K562 (cell line): ENCODE data around the gene ODC1. TPM values are rescaled to one million over a fixed set of nuclear protein-coding genes. Genes with fewer than 3 reads are reported as not detected.

ENCODE experiments used
- ATAC-seq: fragments of 200-7000 bp; cut with Tn5 transposase; 3 replicates; pipeline ENCODE4 v1.9.1; 2020; ENCODE audit warnings: moderate library complexity
- BruUV-seq: library from RNA; stranded (reverse); fragments of 400-500 nt; replicated peaks from 2 replicates; lab custom pipeline; 2021; lab: Mats Ljungman, UMichigan
- CTCF ChIA-PET: fragments of 300-600 bp; formaldehyde crosslinking; extraction: SDS; loops from one replicate; lab custom pipeline; 2021; ENCODE audit warnings: low intra/inter-chr PET ratio; lab: Yijun Ruan, JAX
- POLR2A ChIA-PET: fragments of 300-600, 350-650 bp; sonication (Branson Sonifier 250); formaldehyde crosslinking; extraction: SDS; loops from one replicate; lab custom pipeline; 2021; ENCODE audit warnings: antibody characterized with exemption, inconsistent platforms; lab: Yijun Ruan, JAX
- DNase-seq, 4 experiments: peaks; one replicate each; pipeline versions ENCODE4 v3.0.0 to v3.0.0-alpha.2; 2011 to 2018; ENCODE audit warnings: low spot score in 3 of 4, mixed read lengths in 3 of 4; ENCODE audit errors: extremely low read depth in 1 of 4
- FAIRE-seq: peaks from 2 replicates; lab custom pipeline; 2011; peaks lifted over from hg19 to GRCh38; lab: Jason Lieb, UNC
- H2AFZ ChIP-seq: 2 replicates; pipeline ENCODE4 v1.6.0; 2011; ENCODE audit warnings: low read depth, low read length, control low read depth, inconsistent platforms
- H3K27ac ChIP-seq: fragments of 200-600 bp; 3 replicates; pipeline ENCODE4 v1.8.0; 2011; ENCODE audit warnings: low read depth, mild to moderate bottlenecking, control low read depth, inconsistent platforms, low read length, moderate library complexity, mixed read lengths; ENCODE audit errors: extremely low read depth
- H3K27me3 ChIP-seq, 2 experiments: fragments of 300-600 bp in 1 of 2; 2 replicates in 1 of 2; 3 replicates in 1 of 2; pipeline versions ENCODE4 v1.6.0 to v1.8.0; 2011; ENCODE audit warnings: inconsistent platforms in 2 of 2, low read length in 2 of 2, mild to moderate bottlenecking in 1 of 2, mixed read lengths in 1 of 2, moderate library complexity in 1 of 2; ENCODE audit not compliant: control insufficient read depth in 2 of 2, insufficient read depth in 2 of 2
- H3K36me3 ChIP-seq: fragments of 300-600 bp; 3 replicates; pipeline ENCODE4 v1.8.0; 2011; ENCODE audit warnings: mild to moderate bottlenecking, low read length, inconsistent platforms; ENCODE audit not compliant: control insufficient read depth, insufficient read depth
- H3K4me1 ChIP-seq, 2 experiments: fragments of 200-600 bp in 1 of 2; replicated peaks in 1 of 2; 2 replicates in 1 of 2; 3 replicates in 1 of 2; pipeline versions ENCODE4 v1.5.1 to v1.8.0; 2011; ENCODE audit warnings: inconsistent platforms in 2 of 2, low read length in 2 of 2, mild to moderate bottlenecking in 1 of 2, mixed read lengths in 1 of 2, moderate library complexity in 1 of 2; ENCODE audit not compliant: control insufficient read depth in 2 of 2, insufficient read depth in 2 of 2
- H3K4me2 ChIP-seq: 2 replicates; pipeline ENCODE4 v1.6.1; 2011; ENCODE audit warnings: low read length, control low read depth, inconsistent platforms, mixed read lengths; ENCODE audit not compliant: insufficient read depth
- H3K4me3 ChIP-seq: fragments of 200-600 bp; sonication (generic), shearing (Covaris generic); 2 replicates; pipeline ENCODE4 v1.5.1; 2016; ENCODE audit warnings: control low read depth, inconsistent platforms
- H3K79me2 ChIP-seq: fragments of 200-600 bp; 3 replicates; pipeline ENCODE4 v1.8.0; 2011; ENCODE audit warnings: low read length, inconsistent platforms; ENCODE audit not compliant: control insufficient read depth, insufficient read depth
- H3K9ac ChIP-seq, 2 experiments: 2 replicates each; pipeline versions ENCODE4 v1.6.0 to v1.6.1; 2011; ENCODE audit warnings: low read depth in 2 of 2, low read length in 2 of 2, control low read depth in 1 of 2, inconsistent platforms in 1 of 2, mild to moderate bottlenecking in 1 of 2, mixed read lengths in 1 of 2; ENCODE audit not compliant: insufficient read depth in 1 of 2
- H3K9me1 ChIP-seq: one replicate; pipeline ENCODE4 v1.6.0; 2011; ENCODE audit warnings: inconsistent platforms, mild to moderate bottlenecking, low read length, moderate library complexity; ENCODE audit not compliant: control insufficient read depth, insufficient read depth
- H3K9me3 ChIP-seq: replicated peaks from 2 replicates; pipeline ENCODE4 v1.5.1; 2011; ENCODE audit warnings: low read depth, low read length, inconsistent platforms; ENCODE audit not compliant: control insufficient read depth, insufficient read depth
- H4K20me1 ChIP-seq: replicated peaks from 2 replicates; pipeline ENCODE4 v1.6.1; 2011; ENCODE audit warnings: low read length, inconsistent platforms, mixed read lengths; ENCODE audit not compliant: control insufficient read depth, insufficient read depth
- MAFG ChIP-seq: fragments of 450-650 bp; conservative IDR thresholded peaks from 2 replicates; pipeline ENCODE4 v1.6.1; 2016; ENCODE audit warnings: missing genetic modification characterization, missing compliant biosample characterization
- SREBF1 ChIP-seq: fragments of 150-350 bp; IDR thresholded peaks from 2 replicates; pipeline ENCODE4 v1.6.1; 2014; ENCODE audit warnings: antibody characterized with exemption, low read depth, low read length, borderline replicate concordance
- WGBS: fragments of 100-300 bp; shearing (Covaris generic); methylation state at CpG from one replicate; pipeline ENCODE4 v1.1.6; 2016; ENCODE audit warnings: low coverage, mixed read lengths; ENCODE audit not compliant: insufficient coverage; ENCODE audit errors: missing lambda C conversion rate; 5-methylcytosine and 5-hydroxymethylcytosine counted together
- in situ Hi-C: fragments of 300-500 bp; cut with MboI; formaldehyde crosslinking; loops from 4 replicates; pipeline ENCODE4 v1.15.0; 2018; ENCODE audit warnings: inconsistent platforms, mixed read lengths
- intact Hi-C: fragments of 100-400 bp; cut with micrococcal nuclease; formaldehyde crosslinking; loops from 2 replicates; pipeline ENCODE4 v1.14.2; 2022
- polyA plus RNA-seq, 8 experiments: library from polyadenylated mRNA; depleted of rRNA in 4 of 8; stranded (reverse) in 5 of 8; unstranded in 3 of 8; fragments of >200 nt; fragmentation: Nextera tagmentation in 2 of 8; fragmentation: Illumina TruSeq in 1 of 8; extraction: Ambion mirVana in 2 of 8; extraction: Trizol in 1 of 8; gene quantifications; 2 replicates each; pipeline versions ENCODE4 v1.2.1 to v1.2.3, GENCODE V29; 2011 to 2014; ENCODE audit warnings: inconsistent platforms in 1 of 8, missing spikeins in 1 of 8
- total RNA-seq, 7 experiments: library from RNA; depleted of rRNA in 6 of 7; stranded (reverse); fragments of >200 nt in 6 of 7; fragmentation: Illumina TruSeq in 2 of 7; extraction: Trizol in 2 of 7; gene quantifications; 2 replicates each; pipeline versions ENCODE4 v1.2.1 to v1.2.3, GENCODE V29; 2011 to 2021; ENCODE audit warnings: low replicate concordance in 1 of 7
- TF ChIP-seq, protein P1 (sequence below): sonication (generic); formaldehyde crosslinking; IDR thresholded peaks from 2 replicates; pipeline ENCODE4 v1.9.0; 2022; ENCODE audit warnings: mild to moderate bottlenecking, missing genetic modification reagents

The ODC1 gene
- total and polyA plus RNA-seq, 9 of the 15 experiments (the other 6 are each of a cell fraction or from before 2014, with no cell fraction given), result 142 to 563 (median 457) TPM

DNA sequence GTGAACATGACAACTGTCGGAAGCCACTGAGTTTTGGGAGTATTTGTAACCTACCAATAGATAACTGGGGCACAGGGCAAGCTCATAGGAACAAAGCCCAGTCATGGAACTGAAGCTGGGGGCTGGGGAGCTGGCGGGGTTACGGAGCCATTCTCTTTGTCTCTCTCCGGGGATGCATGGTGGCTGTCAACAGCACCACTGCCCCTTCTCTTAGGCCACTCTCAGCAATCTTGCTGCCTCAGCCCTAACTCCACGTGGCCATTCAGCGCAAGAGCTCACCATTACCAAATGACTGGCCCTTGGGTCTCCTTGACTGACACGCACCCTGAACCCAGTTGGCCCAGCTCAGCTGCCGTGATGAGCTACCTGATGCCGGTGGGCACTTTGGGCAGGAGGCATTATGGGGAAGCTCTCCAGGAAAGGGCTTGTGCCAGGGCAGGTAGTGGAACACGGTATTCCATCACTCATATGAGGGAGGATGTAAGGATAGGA, 33.6 kb upstream of the ODC1 start:
- Histone ChIP-seq H3K9ac (no peak overlapping the region), H3K4me1 (peaks cover 0 to 8% of the 10 kb centered on the region in 2 experiments; a peak in 2 of 5 replicates), H3K9me3 (no peaks in the 10 kb centered on the region), H2AFZ (no peak overlapping the region), H3K36me3 (no peaks in the 10 kb centered on the region), H3K79me2 (no peaks in the 10 kb centered on the region), H3K27me3 (peaks cover 21 to 36% of the 10 kb centered on the region in 2 experiments), H3K27ac (no peak overlapping the region), H3K9me1 (no peaks in the 10 kb centered on the region), H3K4me2 (no peak overlapping the region), H4K20me1 (0 out of 2 replicates have a peak, but pooled peaks cover 5% of the 10 kb centered on the region), H3K4me3 (no peak overlapping the region)
- 3% methylated on average over 10 of the region's 10 CpGs for WGBS
- no peak for TF ChIP-seq SREBF1
- TF ChIP-seq, protein P1, sequence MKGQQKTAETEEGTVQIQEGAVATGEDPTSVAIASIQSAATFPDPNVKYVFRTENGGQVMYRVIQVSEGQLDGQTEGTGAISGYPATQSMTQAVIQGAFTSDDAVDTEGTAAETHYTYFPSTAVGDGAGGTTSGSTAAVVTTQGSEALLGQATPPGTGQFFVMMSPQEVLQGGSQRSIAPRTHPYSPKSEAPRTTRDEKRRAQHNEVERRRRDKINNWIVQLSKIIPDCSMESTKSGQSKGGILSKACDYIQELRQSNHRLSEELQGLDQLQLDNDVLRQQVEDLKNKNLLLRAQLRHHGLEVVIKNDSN (CRISPR knock-in tag), result 0 out of 2 replicates have a peak, but pooled peaks have one; percentile 14
- TF ChIP-seq MAFG (tag), result no peak
- no peak for FAIRE-seq
- ATAC-seq, result peak; percentile 41
- ChIA-PET POLR2A (interaction anchor here (0.6 to 1.8 kb wide), 3 partner anchors 9 to 58 kb away, joined by 3 to 5 read pairs (median 3); no protein-coding TSS in a partner anchor), CTCF (no interaction called here)
- DNase-seq, result no peak
- intact Hi-C loops (no loop called here), in situ Hi-C loops (no loop called here)
- BruUV-seq, result no TSS peak
